ENCODE data around the gene IFNG-AS1.

Gene IFNG-AS1

DNA sequence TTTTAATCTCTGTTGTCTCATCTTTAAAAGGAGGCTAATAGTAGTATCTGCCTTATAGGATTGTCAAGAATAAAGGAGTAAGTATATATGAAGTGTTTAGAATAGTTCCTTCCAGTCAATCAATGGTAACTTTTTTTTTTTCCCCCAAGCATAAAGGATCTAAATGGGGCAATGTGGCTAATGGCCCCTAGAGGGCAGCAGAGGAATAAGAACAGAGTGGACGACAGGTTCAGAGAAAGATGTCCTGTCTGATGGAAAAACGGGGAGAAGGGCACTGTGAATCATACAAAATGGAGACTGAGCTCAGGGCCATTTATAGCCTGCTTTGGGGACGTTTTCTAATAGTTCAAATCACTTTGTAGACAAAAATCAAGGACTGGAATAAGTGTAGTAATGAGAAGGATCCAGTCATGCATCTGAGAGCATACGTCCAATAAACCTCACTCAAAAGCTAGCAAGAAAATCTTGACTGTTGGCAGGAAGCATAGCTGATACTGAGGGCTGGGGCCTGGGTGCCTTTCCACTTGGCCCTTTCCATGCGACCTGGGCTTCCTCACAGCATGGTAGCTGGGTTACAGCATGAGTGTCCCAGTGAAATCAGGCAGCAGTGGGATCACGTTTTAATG is 51.3 kb downstream of the IFNG-AS1 start:
- DNase-seq: peak; percentile 79

DNA sequence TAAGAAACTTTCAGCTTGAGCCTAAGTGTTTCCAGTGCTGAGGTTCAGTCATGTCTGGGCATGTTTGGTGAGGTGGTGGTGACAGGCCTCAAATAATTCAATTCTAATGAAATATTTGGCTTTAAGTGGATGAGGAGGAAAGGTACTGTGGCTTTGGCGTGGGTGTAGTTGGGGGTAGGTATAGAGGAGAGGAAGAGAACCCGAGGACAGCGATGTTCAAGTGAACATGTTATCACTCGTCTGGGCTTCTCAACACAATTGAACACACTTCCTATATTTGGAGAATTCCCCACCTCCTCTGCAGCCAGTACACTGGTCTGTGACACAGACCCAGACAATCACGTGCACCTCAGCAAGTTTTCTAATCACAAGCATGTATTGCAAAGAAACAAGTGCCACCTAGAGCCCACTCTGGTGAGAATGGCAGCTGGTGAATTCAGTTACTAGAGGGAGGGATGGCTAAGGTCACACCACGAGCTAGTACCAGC is 53.0 kb downstream of the IFNG-AS1 start:
- DNase-seq: peak; percentile 32

DNA sequence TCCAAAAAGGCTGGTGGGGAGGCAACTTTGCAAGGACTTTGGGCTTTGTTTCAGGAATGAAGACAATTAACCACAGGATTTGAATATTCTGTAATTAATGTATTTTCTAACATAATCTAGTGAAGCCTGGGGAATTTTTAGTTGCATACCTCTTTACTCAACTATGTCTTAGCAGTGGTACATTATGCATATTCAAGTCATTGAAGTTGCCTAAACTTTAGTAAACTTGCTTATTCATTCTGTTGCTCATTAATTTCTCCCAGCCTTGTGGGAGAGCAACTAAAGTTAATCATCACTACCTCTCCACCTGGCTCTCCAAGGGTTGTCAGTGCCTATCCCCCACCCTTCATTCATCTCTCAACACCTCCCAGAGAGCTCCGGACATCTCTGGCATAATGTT is 54.2 kb downstream of the IFNG-AS1 start:
- no peak for DNase-seq

DNA sequence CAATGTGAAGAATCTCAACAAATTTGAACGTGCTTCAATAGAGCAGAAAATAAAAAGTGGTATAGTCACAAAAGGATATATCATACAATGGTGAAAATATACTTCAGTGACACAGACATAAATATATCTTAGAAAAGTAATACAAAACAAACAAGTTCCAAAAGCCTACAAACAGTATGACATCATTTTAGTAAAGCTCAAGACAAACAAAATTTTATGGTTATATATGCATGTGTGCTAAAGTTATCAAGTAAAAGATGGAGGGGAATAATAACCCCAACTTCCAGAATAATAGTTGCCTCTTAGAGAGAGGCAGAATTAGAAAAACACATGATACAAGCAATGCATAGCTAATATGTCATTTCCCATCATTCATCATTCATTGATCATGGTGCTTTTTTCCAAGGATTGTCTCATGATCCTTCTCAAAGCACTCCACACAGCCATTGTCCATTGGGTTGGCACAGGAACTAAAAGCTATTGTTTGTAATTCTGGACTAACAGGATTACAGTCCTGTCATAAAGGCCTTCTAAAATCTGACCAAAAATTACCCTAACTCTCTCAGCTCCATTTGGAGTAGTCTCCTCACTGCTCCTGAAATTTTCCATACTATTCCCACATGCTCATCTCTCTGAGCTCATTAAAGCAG is 59.5 kb downstream of the IFNG-AS1 start:
- DNase-seq: no peak

DNA sequence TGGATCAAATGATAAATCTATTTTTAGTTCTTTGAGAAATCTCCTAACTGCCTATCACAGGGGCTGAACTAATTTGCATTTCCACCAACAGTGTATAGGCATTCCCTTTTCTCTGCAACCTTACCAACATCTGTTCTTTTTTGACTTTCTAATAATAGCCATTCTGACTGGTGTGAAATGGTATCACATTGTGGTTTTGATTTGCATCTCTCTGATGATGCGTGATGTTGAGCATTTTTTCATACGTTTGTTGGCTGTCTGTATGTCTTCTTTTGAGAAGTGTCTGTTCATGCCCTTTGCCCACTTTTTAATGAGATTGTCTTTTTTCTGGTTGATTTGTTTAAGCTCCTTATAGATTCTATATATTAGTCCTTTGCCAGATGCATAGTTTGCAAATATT is 67.1 kb downstream of the IFNG-AS1 start:
- no peak for DNase-seq

DNA sequence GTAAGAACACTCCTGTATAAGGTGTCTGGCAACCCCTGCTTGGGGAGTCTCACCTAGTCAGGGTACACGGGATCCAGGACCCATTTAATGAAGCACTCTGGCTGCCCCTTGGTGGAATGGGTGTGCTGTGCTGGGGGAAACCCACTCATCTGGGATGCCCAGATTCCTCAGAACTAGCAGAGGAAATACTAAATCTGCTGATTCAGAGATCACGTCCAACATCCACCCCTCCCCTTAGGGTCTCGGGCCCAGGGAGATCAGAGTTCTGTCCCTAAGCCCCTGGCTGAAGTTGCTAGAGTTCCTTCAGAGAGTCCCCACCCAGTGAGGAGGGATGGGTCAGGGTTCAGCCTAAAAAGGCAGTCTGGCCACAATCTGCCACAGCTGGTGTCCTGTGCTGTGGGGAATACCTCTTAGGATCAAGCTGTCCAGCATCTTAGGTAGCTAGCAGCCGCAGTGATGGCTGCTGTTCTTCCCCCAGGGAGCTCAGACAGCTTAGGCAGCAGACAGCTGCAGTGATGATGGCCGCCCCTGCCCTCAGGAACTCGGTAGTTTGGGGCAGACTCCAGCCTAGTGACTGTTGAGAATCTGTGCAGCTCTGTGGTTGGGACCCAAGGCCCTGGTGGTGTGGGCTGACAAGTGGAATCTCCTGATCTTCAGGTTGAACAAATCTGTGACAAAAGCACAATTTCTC is 74.8 kb downstream of the IFNG-AS1 start:
- no peak for DNase-seq

DNA sequence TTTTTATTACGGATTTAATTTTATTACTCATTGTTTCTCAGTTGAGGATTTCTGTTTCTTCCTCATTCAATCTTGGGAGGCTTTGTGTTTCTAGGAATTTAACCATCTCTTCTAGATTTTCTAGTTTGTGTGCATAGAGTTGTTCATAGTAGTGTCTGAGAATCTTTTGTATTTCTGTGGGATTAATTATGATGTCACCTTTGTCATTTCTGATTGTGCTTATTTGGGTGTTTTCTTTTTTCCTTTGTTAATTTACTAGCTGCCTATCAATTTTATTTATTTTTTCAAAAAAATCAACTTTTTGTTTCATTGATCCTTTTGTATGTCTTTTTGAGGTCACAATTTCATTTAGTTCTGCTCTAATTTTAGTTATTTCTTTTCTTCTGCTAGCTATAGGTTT is 75.9 kb downstream of the IFNG-AS1 start:
- no peak for DNase-seq

DNA sequence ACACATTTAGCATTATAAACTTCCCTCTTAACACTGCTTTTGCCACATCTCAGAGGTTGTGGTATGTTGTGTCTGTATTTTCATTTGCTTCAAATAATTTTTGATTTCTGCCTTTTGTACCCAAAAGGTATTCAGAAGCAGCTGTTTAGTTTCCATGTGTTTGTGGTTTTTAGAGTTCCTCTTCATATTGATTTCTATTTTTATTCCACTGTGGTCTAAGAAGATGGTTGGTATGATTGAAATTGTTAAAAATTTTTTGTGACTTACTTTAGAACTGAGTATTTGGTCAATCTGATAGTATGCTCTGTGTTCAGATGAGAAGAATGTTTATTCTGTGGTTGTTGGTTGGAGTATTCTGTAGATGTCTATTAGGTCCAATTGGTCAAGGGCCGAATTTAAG is 76.4 kb downstream of the IFNG-AS1 start:
- no peak for DNase-seq

DNA sequence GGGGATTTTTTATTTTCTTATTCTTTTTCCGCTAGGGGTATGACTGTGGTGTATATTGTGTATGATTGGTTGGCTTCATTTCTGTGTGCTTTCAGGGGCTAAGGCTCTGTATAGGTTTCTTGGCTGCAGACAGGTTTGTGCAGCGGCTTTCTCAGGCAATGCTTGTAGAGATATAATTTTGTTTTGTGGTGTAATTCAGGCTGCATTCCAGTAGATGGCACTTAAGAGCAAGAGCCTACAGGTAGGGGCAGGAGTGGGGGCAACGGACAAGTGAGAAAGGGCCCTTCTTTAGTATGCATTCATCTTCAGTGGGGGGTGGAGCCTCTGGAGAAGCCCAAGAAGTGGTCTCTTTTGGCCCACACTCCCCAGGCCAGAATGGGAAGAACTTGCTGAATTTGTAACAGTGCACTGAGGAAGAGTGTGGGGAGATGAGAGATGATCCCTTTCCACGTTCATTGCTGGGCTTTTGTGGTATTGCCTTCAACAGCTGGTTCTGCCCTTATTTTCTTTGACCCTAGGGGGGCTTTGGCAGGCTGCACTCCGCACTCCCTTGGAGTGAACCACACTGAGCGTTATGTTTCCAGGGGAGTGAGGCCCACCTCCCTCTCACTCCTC is 78.6 kb downstream of the IFNG-AS1 start:
- no peak for DNase-seq

DNA sequence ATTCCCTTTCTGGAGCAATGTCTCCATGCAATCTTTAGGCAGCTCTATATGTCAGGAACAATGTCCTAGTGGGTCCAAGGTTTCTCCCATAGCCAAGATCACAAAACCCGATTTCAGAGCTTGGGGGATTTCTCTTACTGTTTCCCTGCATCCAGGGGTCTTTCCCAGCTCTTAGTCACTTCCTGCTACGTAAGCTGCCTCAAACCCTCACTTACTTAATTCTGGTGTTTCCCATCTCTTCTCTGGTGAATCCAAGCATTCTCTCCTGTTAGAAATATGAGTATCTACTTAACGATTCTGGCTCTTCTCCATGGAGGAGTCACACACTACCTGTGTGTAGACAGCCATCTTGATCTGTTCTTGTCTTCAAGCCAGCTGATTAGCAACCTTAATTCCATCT is 80.0 kb downstream of the IFNG-AS1 start:
- DNase-seq: no peak
